Measurements from ENCODE around the gene FUT7. TPM values are rescaled to one million over a fixed set of nuclear protein-coding genes. Genes with fewer than 3 reads are reported as not detected.

The FUT7 gene
- total and polyA plus RNA-seq, 3 donors from 2014 or later: 0.06 to 0.24 (median 0.24) TPM

- Histone ChIP-seq H3K4me3 (no peak overlapping the region), H3K27me3 (no peaks in the 10 kb centered on the region), H3K4me1 (no peaks in the 10 kb centered on the region), H3K9me3 (no peaks in the 10 kb centered on the region), H3K27ac (no peak overlapping the region), H3K36me3 (ENCODE audit: low read depth, missing control alignments) (no peaks in the 10 kb centered on the region)
- 93 to 100% methylated on average over 2 to 15 of the region's 16 CpGs for WGBS, 2 donors
- no peak for TF ChIP-seq POLR2A (IDR thresholded peaks at IDR 0.05)
- no peak for TF ChIP-seq CTCF (IDR thresholded peaks at IDR 0.05)
- no peak for DNase-seq
- intact Hi-C loops (cut with DNase I; ENCODE audit: low total_unique reads): no loop called here
These were observed 15.5 kb downstream of the FUT7 start for GRCh38 chr9:137016436-137016835.

GRCh38 chr9:137015976-137016375 is 15.9 kb downstream of the FUT7 start:
- Histone ChIP-seq H3K9me3 (no peaks in the 10 kb centered on the region), H3K27me3 (no peaks in the 10 kb centered on the region), H3K4me1 (no peaks in the 10 kb centered on the region), H3K4me3 (no peak overlapping the region), H3K36me3 (ENCODE audit: low read depth, missing control alignments) (no peaks in the 10 kb centered on the region), H3K27ac (no peak overlapping the region)
- no peak for DNase-seq
- intact Hi-C loops (cut with DNase I; ENCODE audit: low total_unique reads): no loop called here
- 96 to 97% methylated on average over 13 to 18 of the region's 21 CpGs for WGBS, 2 donors
- TF ChIP-seq CTCF (IDR thresholded peaks at IDR 0.05) (no peak), POLR2A (IDR thresholded peaks at IDR 0.05) (no peak)

- TF ChIP-seq POLR2A (IDR thresholded peaks at IDR 0.05): no peak
- TF ChIP-seq CTCF (IDR thresholded peaks at IDR 0.05): no peak
- Histone ChIP-seq H3K9me3 (no peaks in the 10 kb centered on the region), H3K36me3 (ENCODE audit: low read depth, missing control alignments) (no peaks in the 10 kb centered on the region), H3K27me3 (no peaks in the 10 kb centered on the region), H3K4me3 (no peak overlapping the region), H3K27ac (no peak overlapping the region), H3K4me1 (no peaks in the 10 kb centered on the region)
- 92 to 95% methylated on average over 20 to 21 of the region's 25 CpGs for WGBS, 2 donors
- DNase-seq: no peak
- intact Hi-C loops (cut with DNase I; ENCODE audit: low total_unique reads): no loop called here
These were observed 16.4 kb downstream of the FUT7 start for GRCh38 chr9:137015540-137015930.

GRCh38 chr9:137014776-137015539 is 16.9 kb downstream of the FUT7 start:
- no peaks in the 10 kb centered on the region for H3K27me3 ChIP-seq
- WGBS, 2 donors: 95 to 98% methylated on average over 17 to 36 of the region's 36 CpGs
- no peaks in the 10 kb centered on the region for H3K36me3 ChIP-seq (ENCODE audit: low read depth, missing control alignments)
- intact Hi-C loops (cut with DNase I; ENCODE audit: low total_unique reads): no loop called here
- H3K4me1 ChIP-seq: no peaks in the 10 kb centered on the region
- TF ChIP-seq POLR2A (IDR thresholded peaks at IDR 0.05): no peak
- TF ChIP-seq CTCF (IDR thresholded peaks at IDR 0.05): no peak
- no peak for DNase-seq
- H3K9me3 ChIP-seq: no peaks in the 10 kb centered on the region
- H3K4me3 ChIP-seq: no peak overlapping the region
- H3K27ac ChIP-seq: no peak overlapping the region

- Histone ChIP-seq H3K4me1 (no peaks in the 10 kb centered on the region), H3K27me3 (no peaks in the 10 kb centered on the region), H3K36me3 (ENCODE audit: low read depth, missing control alignments) (no peaks in the 10 kb centered on the region), H3K9me3 (no peaks in the 10 kb centered on the region), H3K4me3 (no peak overlapping the region), H3K27ac (no peak overlapping the region)
- DNase-seq: no peak
- TF ChIP-seq CTCF (IDR thresholded peaks at IDR 0.05) (no peak), POLR2A (IDR thresholded peaks at IDR 0.05) (no peak)
- 91 to 93% methylated on average over 8 to 22 of the region's 23 CpGs for WGBS, 2 donors
- intact Hi-C loops (cut with DNase I; ENCODE audit: low total_unique reads): no loop called here
These were observed 17.7 kb downstream of the FUT7 start for GRCh38 chr9:137014166-137014565.
